ENCODE data around the gene ANKRD33.

DNA sequence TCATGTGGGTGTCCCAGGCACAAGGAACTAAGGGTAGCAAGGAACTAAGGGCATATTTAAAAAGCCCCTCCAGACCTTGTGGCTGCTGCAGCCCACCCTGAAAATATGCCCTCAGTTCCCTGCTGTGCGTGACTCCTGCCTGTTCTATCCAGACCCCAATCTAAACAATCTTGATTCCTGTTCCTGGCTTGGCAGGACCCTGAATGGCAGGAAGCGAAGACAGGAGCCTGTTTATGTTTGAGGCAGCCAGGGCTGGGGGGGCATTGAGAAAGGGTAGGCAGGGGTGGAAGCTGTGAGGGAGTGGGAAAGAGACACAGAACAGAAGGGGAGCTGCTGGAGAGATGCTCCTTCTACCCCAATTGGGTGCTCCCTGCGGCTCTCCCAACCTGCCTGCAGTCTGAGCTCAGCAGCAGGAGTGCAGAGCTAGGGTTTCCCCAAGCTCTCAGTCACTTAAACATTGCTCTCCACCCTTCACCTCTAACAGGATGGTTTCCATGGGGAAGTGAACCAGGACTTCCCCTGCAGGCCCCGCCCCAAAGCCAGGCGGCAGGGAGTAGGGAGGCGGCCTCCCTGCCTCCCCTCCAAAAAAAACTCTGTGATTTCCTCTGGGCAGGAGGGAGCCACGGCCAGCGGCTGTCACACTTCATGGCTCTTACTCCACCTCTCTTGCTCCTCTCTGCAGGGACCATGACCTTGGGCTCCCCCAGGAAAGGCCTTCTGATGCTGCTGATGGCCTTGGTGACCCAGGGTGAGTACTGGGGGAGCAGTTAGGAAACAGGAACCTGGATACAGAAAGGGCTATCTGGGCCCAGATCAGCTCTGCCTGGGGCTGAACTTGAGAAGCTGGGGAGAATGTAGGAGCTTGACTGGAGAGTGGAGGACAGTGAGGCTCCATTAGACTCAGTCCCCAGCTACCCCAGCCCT lies 24.1 kb downstream of the ANKRD33 start:
- TF ChIP-seq, protein P1, sequence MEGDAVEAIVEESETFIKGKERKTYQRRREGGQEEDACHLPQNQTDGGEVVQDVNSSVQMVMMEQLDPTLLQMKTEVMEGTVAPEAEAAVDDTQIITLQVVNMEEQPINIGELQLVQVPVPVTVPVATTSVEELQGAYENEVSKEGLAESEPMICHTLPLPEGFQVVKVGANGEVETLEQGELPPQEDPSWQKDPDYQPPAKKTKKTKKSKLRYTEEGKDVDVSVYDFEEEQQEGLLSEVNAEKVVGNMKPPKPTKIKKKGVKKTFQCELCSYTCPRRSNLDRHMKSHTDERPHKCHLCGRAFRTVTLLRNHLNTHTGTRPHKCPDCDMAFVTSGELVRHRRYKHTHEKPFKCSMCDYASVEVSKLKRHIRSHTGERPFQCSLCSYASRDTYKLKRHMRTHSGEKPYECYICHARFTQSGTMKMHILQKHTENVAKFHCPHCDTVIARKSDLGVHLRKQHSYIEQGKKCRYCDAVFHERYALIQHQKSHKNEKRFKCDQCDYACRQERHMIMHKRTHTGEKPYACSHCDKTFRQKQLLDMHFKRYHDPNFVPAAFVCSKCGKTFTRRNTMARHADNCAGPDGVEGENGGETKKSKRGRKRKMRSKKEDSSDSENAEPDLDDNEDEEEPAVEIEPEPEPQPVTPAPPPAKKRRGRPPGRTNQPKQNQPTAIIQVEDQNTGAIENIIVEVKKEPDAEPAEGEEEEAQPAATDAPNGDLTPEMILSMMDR (IDR thresholded peaks at IDR 0.05) = no peak
- no peak for TF ChIP-seq POLR2A (IDR thresholded peaks at IDR 0.05)
